ENCODE results near the gene FBXW11.

DNA sequence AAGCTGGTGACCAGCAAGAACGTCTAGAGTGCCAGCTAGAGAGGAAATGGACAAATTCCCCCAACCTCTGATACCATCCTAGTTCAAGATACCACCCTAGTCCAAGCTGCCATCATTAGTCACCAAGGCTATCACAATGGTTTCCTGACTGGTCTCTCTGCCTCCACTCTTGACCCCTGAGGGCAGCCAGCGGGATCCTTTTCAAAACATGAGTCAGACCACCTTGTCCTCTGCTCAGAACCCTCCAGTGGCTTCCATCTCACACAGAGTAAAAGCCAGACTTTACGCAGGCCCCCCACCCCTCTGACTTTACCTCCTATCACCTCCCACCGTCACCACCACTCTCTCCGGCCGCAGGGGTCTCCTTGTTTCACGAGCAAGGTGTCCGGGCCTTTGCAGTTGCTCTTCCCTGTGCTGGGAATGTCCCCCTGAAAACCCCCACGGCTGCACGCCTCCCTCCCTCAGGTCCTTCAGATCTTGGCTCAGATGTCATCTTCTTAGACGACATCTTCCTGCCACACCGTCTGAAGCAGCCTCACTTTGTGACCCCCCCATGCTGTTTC is 42.2 kb upstream of the FBXW11 start:
- TF ChIP-seq CTCF (IDR thresholded peaks at IDR 0.05) (no peak), ZFX (IDR thresholded peaks at IDR 0.05; ENCODE audit: borderline replicate concordance) (no peak)
